Naive B cell (primary cell): Measurements from ENCODE around the gene NFATC4. TPM values are rescaled to one million over a fixed set of nuclear protein-coding genes. Genes with fewer than 3 reads are reported as not detected.

Experiments used
- ATAC-seq, 2 donors: fragments of 150-1000 bp; cut with Tn5 transposase; 2 replicates each; pipeline ENCODE4 v1.10.0; 2021; ENCODE audit warnings: low read depth in 2 of 2, mild to moderate bottlenecking in 2 of 2, moderate library complexity in 2 of 2
- DNase-seq: peaks from one replicate; pipeline ENCODE4 v3.0.0; 2022
- H3K27ac Mint-ChIP-seq, 6 donors: one replicate each; pipeline ENCODE4 v1.8.0; 2020 to 2022; ENCODE audit warnings: mild to moderate bottlenecking in 6 of 6, mixed read lengths in 6 of 6, moderate library complexity in 5 of 6, inconsistent platforms in 2 of 6
- H3K27me3 Mint-ChIP-seq, 3 donors: one replicate each; pipeline ENCODE4 v1.8.0; 2021 to 2022; ENCODE audit warnings: mixed read lengths in 3 of 3, mild to moderate bottlenecking in 1 of 3
- H3K36me3 Mint-ChIP-seq, 2 donors: one replicate each; pipeline ENCODE4 v1.8.0; 2020 to 2022; ENCODE audit warnings: mixed read lengths in 2 of 2, inconsistent platforms in 1 of 2, mild to moderate bottlenecking in 1 of 2
- H3K4me1 Mint-ChIP-seq, 3 donors: one replicate each; pipeline ENCODE4 v1.8.0; 2020 to 2022; ENCODE audit warnings: mixed read lengths in 3 of 3, inconsistent platforms in 1 of 3, mild to moderate bottlenecking in 1 of 3, moderate library complexity in 1 of 3
- H3K4me3 Mint-ChIP-seq, 8 donors: one replicate each; pipeline ENCODE4 v1.8.0; 2020 to 2022; ENCODE audit warnings: mild to moderate bottlenecking in 8 of 8, mixed read lengths in 8 of 8, moderate library complexity in 8 of 8, inconsistent platforms in 2 of 8
- H3K9me3 Mint-ChIP-seq, 7 donors: one replicate each; pipeline ENCODE4 v1.8.0; 2020 to 2022; ENCODE audit warnings: mixed read lengths in 7 of 7, mild to moderate bottlenecking in 5 of 7, inconsistent platforms in 2 of 7, moderate library complexity in 1 of 7
- polyA plus RNA-seq, 6 donors: library from polyadenylated mRNA; unstranded; fragments of 300-500 nt; fragmentation: Illumina TruSeq; gene quantifications; one replicate each; pipeline ENCODE4 v1.2.3, GENCODE V29; 2021; ENCODE audit warnings: low read depth in 6 of 6

The NFATC4 gene
- polyA plus RNA-seq, 6 donors from 2014 or later, result 0.19 to 0.43 TPM; not detected in 4

GRCh38 chr14:24427537-24428508 is 59.8 kb downstream of the NFATC4 start:
- Mint-ChIP-seq H3K27me3 (no peaks in the 10 kb centered on the region), H3K4me1 (peaks cover 25 to 31% (median 29%) of the 10 kb centered on the region in 3 donors), H3K4me3 (peak overlapping the region; percentile 50 to 80 (median 66)), H3K36me3 (peaks cover 0 to 8% of the 10 kb centered on the region in 2 donors), H3K27ac (peak overlapping the region in 3 of 6 donors; percentile 5 to 89 (median 69)), H3K9me3 (no peaks in the 10 kb centered on the region)
- no peak for ATAC-seq
- no peak for DNase-seq

GRCh38 chr14:24428628-24429394 is 60.8 kb downstream of the NFATC4 start:
- H3K27me3 Mint-ChIP-seq, result no peaks in the 10 kb centered on the region
- H3K36me3 Mint-ChIP-seq, result peaks cover 0 to 17% of the 10 kb centered on the region in 2 donors
- no peaks in the 10 kb centered on the region for H3K9me3 Mint-ChIP-seq
- peak overlapping the region; percentile 88 to 96 (median 93) for H3K4me3 Mint-ChIP-seq
- DNase-seq (no peak), ATAC-seq (no peak)
- peak overlapping the region; percentile 89 to 100 (median 98) for H3K27ac Mint-ChIP-seq
- peaks cover 25 to 36% (median 36%) of the 10 kb centered on the region in 3 donors for H3K4me1 Mint-ChIP-seq

Other genes starting within 250 kb of the NFATC4 start
- gene FITM1, start 237.5 kb upstream of the NFATC4 start, polyA plus RNA-seq, result 1 to 10 TPM in 1 of 6 donors, under 1 TPM in 4, not detected in 1; 0.29 to 1.4 (median 0.53) TPM
- gene PSME1, start 232.0 kb upstream of the NFATC4 start, polyA plus RNA-seq, result 100 to 1,000 TPM; 704 to 932 (median 769) TPM
- 10 to 100 TPM in 2 of 6 donors, 1 to 10 TPM in 4; 5.9 to 15.3 (median 9.2) TPM for gene EMC9, start 226.6 kb upstream of the NFATC4 start, polyA plus RNA-seq
- gene PSME2, start 221.6 kb upstream of the NFATC4 start, polyA plus RNA-seq, result 100 to 1,000 TPM; 257 to 514 (median 294) TPM
- gene RNF31, start 220.7 kb upstream of the NFATC4 start, polyA plus RNA-seq, result 10 to 100 TPM; 21.0 to 47.2 (median 32.1) TPM
- 100 to 1,000 TPM in 3 of 6 donors, 10 to 100 TPM in 3; 86.7 to 140 (median 97.2) TPM for gene IRF9, start 206.9 kb upstream of the NFATC4 start, polyA plus RNA-seq
- gene REC8, start 196.1 kb upstream of the NFATC4 start, polyA plus RNA-seq, result 1 to 10 TPM; 3.6 to 9.6 (median 6.9) TPM
- gene IPO4, start 179.4 kb upstream of the NFATC4 start, polyA plus RNA-seq, result 10 to 100 TPM in 5 of 6 donors, 1 to 10 TPM in 1; 5.4 to 19.0 (median 12.6) TPM
- gene TM9SF1, start 172.7 kb upstream of the NFATC4 start, polyA plus RNA-seq, result 10 to 100 TPM; 34.5 to 43.9 (median 37.0) TPM
- gene TSSK4, start 162.5 kb upstream of the NFATC4 start, polyA plus RNA-seq, result 1 to 10 TPM in 3 of 6 donors, under 1 TPM in 2, not detected in 1; 0.36 to 1.7 (median 1.4) TPM
- gene CHMP4A, start 154.7 kb upstream of the NFATC4 start, polyA plus RNA-seq, result 100 to 1,000 TPM; 139 to 167 (median 157) TPM
- 10 to 100 TPM; 32.7 to 48.2 (median 37.3) TPM for gene MDP1, start 152.1 kb upstream of the NFATC4 start, polyA plus RNA-seq
- 100 to 1,000 TPM; 306 to 385 (median 326) TPM for gene NEDD8, start 135.8 kb upstream of the NFATC4 start, polyA plus RNA-seq
- 100 to 1,000 TPM in 3 of 6 donors, 10 to 100 TPM in 3; 90.3 to 120 (median 99.2) TPM for gene GMPR2, start 135.3 kb upstream of the NFATC4 start, polyA plus RNA-seq
- 100 to 1,000 TPM; 238 to 289 (median 254) TPM for gene TINF2, start 125.6 kb upstream of the NFATC4 start, polyA plus RNA-seq
- not detected for gene TGM1, start 105.0 kb upstream of the NFATC4 start, polyA plus RNA-seq
- gene RABGGTA, start 96.6 kb upstream of the NFATC4 start, polyA plus RNA-seq, result 10 to 100 TPM; 22.2 to 36.2 (median 22.8) TPM
- gene DHRS1, start 68.4 kb upstream of the NFATC4 start, polyA plus RNA-seq, result 10 to 100 TPM; 20.4 to 38.5 (median 29.3) TPM
- gene NOP9, start 68.3 kb upstream of the NFATC4 start, polyA plus RNA-seq, result 1 to 10 TPM in 5 of 6 donors, under 1 TPM in 1; 0.83 to 2.4 (median 1.3) TPM
- gene CIDEB, start 60.2 kb upstream of the NFATC4 start, polyA plus RNA-seq, result 10 to 100 TPM in 1 of 6 donors, 1 to 10 TPM in 5; 4.9 to 10.4 (median 8.1) TPM
- gene LTB4R2, start 58.0 kb upstream of the NFATC4 start, polyA plus RNA-seq, result 1 to 10 TPM in 1 of 6 donors, under 1 TPM in 5; 0.28 to 1.2 (median 0.69) TPM
- gene LTB4R, start 56.7 kb upstream of the NFATC4 start, polyA plus RNA-seq, result 1 to 10 TPM; 1.4 to 2.4 (median 2.1) TPM
- gene ADCY4, start 33.1 kb upstream of the NFATC4 start, polyA plus RNA-seq, result under 1 TPM in 3 of 6 donors, not detected in 3; 0.29 to 0.53 (median 0.32) TPM
- 10 to 100 TPM in 2 of 6 donors, 1 to 10 TPM in 3, not detected in 1; 7.7 to 12.9 (median 9.3) TPM for gene RIPK3, start 28.2 kb upstream of the NFATC4 start, polyA plus RNA-seq
- under 1 TPM in 2 of 6 donors, not detected in 4; 0.05 to 0.14 TPM for gene NYNRIN, start 30.8 kb downstream of the NFATC4 start, polyA plus RNA-seq
- 1 to 10 TPM in 5 of 6 donors, under 1 TPM in 1; 0.70 to 2.6 (median 2.1) TPM for gene CBLN3, start 61.5 kb downstream of the NFATC4 start, polyA plus RNA-seq
- gene KHNYN, start 61.8 kb downstream of the NFATC4 start, polyA plus RNA-seq, result 10 to 100 TPM; 22.8 to 39.8 (median 24.0) TPM
- 100 to 1,000 TPM in 2 of 6 donors, 10 to 100 TPM in 4; 79.5 to 106 (median 87.5) TPM for gene SDR39U1, start 74.6 kb downstream of the NFATC4 start, polyA plus RNA-seq
- not detected for gene CMA1, start 140.1 kb downstream of the NFATC4 start, polyA plus RNA-seq
- gene CTSG, start 208.1 kb downstream of the NFATC4 start, polyA plus RNA-seq, result not detected
- gene GZMH, start 241.5 kb downstream of the NFATC4 start, polyA plus RNA-seq, result 1 to 10 TPM in 4 of 6 donors, under 1 TPM in 1, not detected in 1; 0.65 to 4.0 (median 2.3) TPM